GM23248 (cell line): ENCODE results near the gene TMEM82.

Source experiments
- EZH2 ChIP-seq: fragments of 200-600 bp; sonication (generic); IDR thresholded peaks from 2 replicates; pipeline ENCODE4 v1.6.1; 2018; ENCODE audit warnings: antibody characterized with exemption, mild to moderate bottlenecking; ENCODE audit not compliant: insufficient read depth, poor library complexity, severe bottlenecking
- EZH2phosphoT487 ChIP-seq: fragments of 200-600 bp; sonication (generic); IDR thresholded peaks from 2 replicates; pipeline ENCODE4 v1.6.1; 2018; ENCODE audit warnings: antibody characterized with exemption, moderate library complexity, mild to moderate bottlenecking, low read depth; ENCODE audit not compliant: insufficient read depth

DNA sequence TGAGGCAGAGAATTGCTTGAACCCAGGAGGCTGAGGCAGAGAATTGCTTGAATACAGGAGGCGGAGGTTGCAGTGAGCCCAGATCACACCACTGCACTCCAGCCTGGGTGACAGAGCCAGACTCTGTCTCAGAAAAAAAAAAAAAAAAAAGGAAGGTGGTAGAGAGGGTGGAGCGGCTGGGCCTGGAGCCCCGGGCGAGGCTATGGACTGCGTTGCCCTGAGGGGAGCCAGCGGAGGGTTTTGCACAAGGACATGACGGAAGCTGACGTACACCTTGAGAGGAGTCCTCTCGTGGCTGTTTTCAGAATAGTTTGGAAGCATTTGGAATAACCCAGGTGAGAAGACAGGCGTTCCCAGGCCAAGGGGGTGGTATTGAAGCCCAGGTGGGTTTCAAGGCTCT is 9.4 kb downstream of the TMEM82 start:
- no peak for TF ChIP-seq EZH2
- TF ChIP-seq EZH2phosphoT487: no peak
